Caco-2 (cell line): ENCODE results near the gene GIN1. TPM values are rescaled to one million over a fixed set of nuclear protein-coding genes. Genes with fewer than 3 reads are reported as not detected.

ENCODE experiments used
- BruUV-seq: library from RNA; stranded (reverse); fragments of 400-500 nt; replicated peaks from 2 replicates; lab custom pipeline; 2021; lab: Mats Ljungman, UMichigan
- CTCF ChIA-PET: fragments of 300-600 bp; sonication (Branson Sonifier 250); formaldehyde crosslinking; loops from one replicate; lab custom pipeline; 2022; ENCODE audit warnings: antibody characterized with exemption; lab: Charles Lee
- POLR2A ChIA-PET: fragments of 300-600 bp; sonication (Branson Sonifier 250); formaldehyde crosslinking; loops from one replicate; lab custom pipeline; 2022; ENCODE audit warnings: antibody characterized with exemption; lab: Charles Lee
- DNase-seq, 2 experiments: peaks; one replicate each; pipeline versions ENCODE4 v3.0.0 to v3.0.0-alpha.2; 2020 to 2022
- H3K27me3 ChIP-seq: replicated peaks from 2 replicates; pipeline ENCODE4 v1.6.0; 2011; ENCODE audit warnings: low read length; ENCODE audit not compliant: control insufficient read depth, insufficient read depth
- H3K36me3 ChIP-seq: 2 replicates; pipeline ENCODE4 v1.5.1; 2011; ENCODE audit warnings: low read length; ENCODE audit not compliant: control insufficient read depth, insufficient read depth
- H3K4me1 ChIP-seq: fragments of 250-450 bp; sonication (Bioruptor Pico); 2 replicates; pipeline ENCODE4 v1.5.1; 2020; ENCODE audit warnings: mild to moderate bottlenecking
- H3K4me3 ChIP-seq: 2 replicates; pipeline ENCODE4 v1.5.1; 2011; ENCODE audit warnings: low read depth, mild to moderate bottlenecking, control low read depth, low read length
- H3K9me3 ChIP-seq: fragments of 250-450 bp; sonication (Bioruptor Pico); 2 replicates; pipeline ENCODE4 v1.5.1; 2020; ENCODE audit warnings: mild to moderate bottlenecking, moderate library complexity
- H3K27ac Mint-ChIP-seq: one replicate; pipeline ENCODE4 v1.8.0; 2022; ENCODE audit warnings: mixed read lengths; ENCODE audit not compliant: unreplicated experiment
- H3K27me3 Mint-ChIP-seq: one replicate; pipeline ENCODE4 v1.8.0; 2022; ENCODE audit warnings: mixed read lengths; ENCODE audit not compliant: insufficient read depth, unreplicated experiment
- H3K36me3 Mint-ChIP-seq: one replicate; pipeline ENCODE4 v1.8.0; 2022; ENCODE audit warnings: mild to moderate bottlenecking, mixed read lengths; ENCODE audit not compliant: insufficient read depth, unreplicated experiment
- H3K4me1 Mint-ChIP-seq: one replicate; pipeline ENCODE4 v1.8.0; 2022; ENCODE audit warnings: low read depth, mixed read lengths; ENCODE audit not compliant: unreplicated experiment
- H3K4me3 Mint-ChIP-seq: one replicate; pipeline ENCODE4 v1.8.0; 2022; ENCODE audit warnings: mild to moderate bottlenecking, moderate library complexity, mixed read lengths; ENCODE audit not compliant: unreplicated experiment
- H3K9me3 Mint-ChIP-seq: one replicate; pipeline ENCODE4 v1.8.0; 2022; ENCODE audit warnings: mixed read lengths; ENCODE audit not compliant: unreplicated experiment
- CTCF ChIP-seq, 2 experiments: fragments of 200-600 bp in 1 of 2; IDR thresholded peaks; 1 replicate in 1 of 2; 2 replicates in 1 of 2; pipeline versions ENCODE4 v1.5.1 to v1.8.0; 2011 to 2022; ENCODE audit warnings: antibody characterized with exemption in 1 of 2, control low read depth in 1 of 2, inconsistent platforms in 1 of 2, low read depth in 1 of 2, low read length in 1 of 2, mild to moderate bottlenecking in 1 of 2, moderate library complexity in 1 of 2; ENCODE audit not compliant: insufficient read depth in 1 of 2, severe bottlenecking in 1 of 2, unreplicated experiment in 1 of 2
- intact Hi-C: fragments of 100-400 bp; cut with micrococcal nuclease; formaldehyde crosslinking; loops from one replicate; pipeline ENCODE4 v1.10.0; 2022; ENCODE audit not compliant: unreplicated experiment
- total RNA-seq: library from RNA; stranded (reverse); gene quantifications from 2 replicates; pipeline ENCODE4 v1.2.3, GENCODE V29; 2022

Gene GIN1
- total RNA-seq, 1 experiment from 2014 or later = 7.0 TPM

GRCh38 chr5:103041071-103041676 lies 78.8 kb downstream of the GIN1 start:
- no peaks in the 10 kb centered on the region for H3K9me3 ChIP-seq
- no peaks in the 10 kb centered on the region for H3K27me3 ChIP-seq
- Mint-ChIP-seq H3K9me3 (no peaks in the 10 kb centered on the region), H3K27me3 (no peaks in the 10 kb centered on the region), H3K36me3 (no peaks in the 10 kb centered on the region), H3K4me3 (no peak overlapping the region), H3K27ac (no peak overlapping the region), H3K4me1 (no peaks in the 10 kb centered on the region)
- DNase-seq = no peak
- H3K36me3 ChIP-seq = no peaks in the 10 kb centered on the region
- peak; percentile 28 to 45 for TF ChIP-seq CTCF (IDR thresholded peaks at IDR 0.05; ENCODE audit: insufficient read depth in 1 of 2, low read depth in 1 of 2, low read length in 1 of 2, severe bottlenecking in 1 of 2, unreplicated experiment in 1 of 2)
- BruUV-seq = no TSS peak
- CTCF ChIA-PET = no interaction called here
- no peaks in the 10 kb centered on the region for H3K4me1 ChIP-seq
- no peak overlapping the region for H3K4me3 ChIP-seq
- intact Hi-C loops = loop anchor here (1.0 to 2.0 kb wide), 5 partner anchors 67 to 458 kb away; no protein-coding TSS in a partner anchor
- POLR2A ChIA-PET = no interaction called here

- H3K36me3 Mint-ChIP-seq = no peaks in the 10 kb centered on the region
- DNase-seq = no peak
- H3K27me3 Mint-ChIP-seq = no peaks in the 10 kb centered on the region
- H3K9me3 ChIP-seq = no peaks in the 10 kb centered on the region
- TF ChIP-seq CTCF (IDR thresholded peaks at IDR 0.05; ENCODE audit: insufficient read depth in 1 of 2, low read depth in 1 of 2, low read length in 1 of 2, severe bottlenecking in 1 of 2, unreplicated experiment in 1 of 2) = no peak
- no peak overlapping the region for H3K27ac Mint-ChIP-seq
- no peak overlapping the region for H3K4me3 ChIP-seq
- H3K4me1 Mint-ChIP-seq = no peaks in the 10 kb centered on the region
- ChIA-PET CTCF (no interaction called here), POLR2A (no interaction called here)
- intact Hi-C loops = no loop called here
- no peak overlapping the region for H3K4me3 Mint-ChIP-seq
- no TSS peak for BruUV-seq
- H3K27me3 ChIP-seq = no peaks in the 10 kb centered on the region
- H3K9me3 Mint-ChIP-seq = no peaks in the 10 kb centered on the region
- H3K36me3 ChIP-seq = no peaks in the 10 kb centered on the region
- no peaks in the 10 kb centered on the region for H3K4me1 ChIP-seq
Measured at GRCh38 chr5:103037673-103038455, 82.1 kb downstream of the GIN1 start.

GRCh38 chr5:103036601-103037000 lies 83.3 kb downstream of the GIN1 start:
- H3K9me3 Mint-ChIP-seq = no peaks in the 10 kb centered on the region
- POLR2A ChIA-PET = no interaction called here
- H3K36me3 ChIP-seq = no peaks in the 10 kb centered on the region

More at GRCh38 chr5:103036601-103037000, 83.3 kb downstream of the GIN1 start:
- intact Hi-C loops = no loop called here
- H3K4me1 ChIP-seq = no peaks in the 10 kb centered on the region
- CTCF ChIA-PET = no interaction called here
- no peaks in the 10 kb centered on the region for H3K27me3 ChIP-seq
- H3K4me3 ChIP-seq = no peak overlapping the region
- no peak for DNase-seq
- Mint-ChIP-seq H3K36me3 (no peaks in the 10 kb centered on the region), H3K27me3 (no peaks in the 10 kb centered on the region), H3K4me3 (no peak overlapping the region), H3K27ac (no peak overlapping the region), H3K4me1 (no peaks in the 10 kb centered on the region)
- no peaks in the 10 kb centered on the region for H3K9me3 ChIP-seq
- BruUV-seq = no TSS peak
- TF ChIP-seq CTCF (IDR thresholded peaks at IDR 0.05; ENCODE audit: insufficient read depth in 1 of 2, low read depth in 1 of 2, low read length in 1 of 2, severe bottlenecking in 1 of 2, unreplicated experiment in 1 of 2) = no peak

Other genes starting within 250 kb of the GIN1 start
- 44.8 and 48.1 TPM in 2 replicates for gene PPIP5K2, start 163 bp upstream of the GIN1 start, total RNA-seq
- 4.1 and 5.2 TPM in 2 replicates for gene MACIR, start 138.6 kb upstream of the GIN1 start, total RNA-seq